HG02885 (cell line): ENCODE measurements around the gene B3GALT2.

ENCODE experiments used
- ATAC-seq: cut with Tn5 transposase; IDR thresholded peaks from one replicate; pipeline ENCODE4 v1.9.1; 2021; ENCODE audit warnings: mild to moderate bottlenecking; ENCODE audit not compliant: unreplicated experiment, poor library complexity

Gene B3GALT2

GRCh38 chr1:193183019-193183627 is 3.3 kb downstream of the B3GALT2 start:
- ATAC-seq = peak; percentile 79

GRCh38 chr1:193181985-193182384 is 4.4 kb downstream of the B3GALT2 start:
- ATAC-seq = no peak

GRCh38 chr1:193181536-193181935 is 4.9 kb downstream of the B3GALT2 start:
- no peak for ATAC-seq

GRCh38 chr1:193179094-193179493 is 7.3 kb downstream of the B3GALT2 start:
- no peak for ATAC-seq

- ATAC-seq = no peak
Observed at GRCh38 chr1:193176788-193177187, 9.6 kb downstream of the B3GALT2 start.

- ATAC-seq = no peak
Observed at GRCh38 chr1:193176113-193176512, 10.3 kb downstream of the B3GALT2 start.

GRCh38 chr1:193157360-193157759 is 29.1 kb downstream of the B3GALT2 start:
- ATAC-seq = no peak

- ATAC-seq = no peak
Observed at GRCh38 chr1:193156822-193157142, 29.6 kb downstream of the B3GALT2 start.

- ATAC-seq = no peak
Observed at GRCh38 chr1:193156117-193156821, 30.1 kb downstream of the B3GALT2 start.

GRCh38 chr1:193144999-193145398 is 41.4 kb downstream of the B3GALT2 start:
- no peak for ATAC-seq

- ATAC-seq = no peak
Observed at GRCh38 chr1:193144361-193144938, 42.0 kb downstream of the B3GALT2 start.

GRCh38 chr1:193143285-193143684 is 43.1 kb downstream of the B3GALT2 start:
- no peak for ATAC-seq

- no peak for ATAC-seq
Observed at GRCh38 chr1:193142409-193142808, 44.0 kb downstream of the B3GALT2 start.

GRCh38 chr1:193141804-193142203 is 44.6 kb downstream of the B3GALT2 start:
- no peak for ATAC-seq

GRCh38 chr1:193140254-193140653 is 46.2 kb downstream of the B3GALT2 start:
- ATAC-seq = no peak

GRCh38 chr1:193131266-193131860 is 55.0 kb downstream of the B3GALT2 start:
- peak; percentile 79 for ATAC-seq
